Transverse colon (tissue), 4 donors: Measurements from ENCODE around the gene ZNF862. TPM values are rescaled to one million over a fixed set of nuclear protein-coding genes. Genes with fewer than 3 reads are reported as not detected.

Source experiments
- DNase-seq: peaks from one replicate; pipeline ENCODE4 v3.0.0-alpha.2; 2019
- H3K27ac ChIP-seq, 4 donors: fragments of 200-600 bp; sonication (generic); 2 replicates each; pipeline ENCODE4 v1.5.1; 2016 to 2018; ENCODE audit warnings: inconsistent platforms in 4 of 4
- H3K27me3 ChIP-seq: fragments of 200-600 bp; sonication (generic); 2 replicates; pipeline ENCODE4 v1.5.1; 2017; ENCODE audit warnings: inconsistent platforms
- H3K36me3 ChIP-seq, 4 donors: fragments of 200-600 bp; sonication (generic); 2 replicates each; pipeline ENCODE4 v1.5.1; 2017 to 2019; ENCODE audit warnings: inconsistent platforms in 4 of 4
- H3K4me1 ChIP-seq, 4 donors: fragments of 200-600 bp; sonication (generic); 2 replicates each; pipeline ENCODE4 v1.5.1; 2017 to 2020; ENCODE audit warnings: inconsistent platforms in 4 of 4
- H3K4me3 ChIP-seq, 4 donors: fragments of 200-600 bp; sonication (generic); 1 replicate in 1 of 4; 2 replicates in 3 of 4; pipeline versions ENCODE4 v1.5.1 to v1.6.1; 2017 to 2019; ENCODE audit warnings: inconsistent platforms in 4 of 4
- H3K9me3 ChIP-seq, 2 donors: fragments of 200-600 bp; sonication (generic); 2 replicates each; pipeline ENCODE4 v1.5.1; 2017 to 2019; ENCODE audit warnings: inconsistent platforms in 2 of 2
- CTCF ChIP-seq, 5 experiments: fragments of 200-600 bp in 3 of 5; fragments of 450-650 bp in 2 of 5; sonication (generic) in 3 of 5; IDR thresholded peaks; 1 replicate in 2 of 5; 2 replicates in 3 of 5; pipeline ENCODE4 v1.5.1; 2016 to 2017; ENCODE audit warnings: antibody characterized with exemption in 5 of 5, inconsistent platforms in 3 of 5, mild to moderate bottlenecking in 2 of 5, moderate library complexity in 1 of 5
- EP300 ChIP-seq: sonication (generic); formaldehyde crosslinking; IDR thresholded peaks from one replicate; pipeline ENCODE4 v1.6.1; 2017; ENCODE audit warnings: antibody characterized with exemption, low read depth
- POLR2A ChIP-seq: fragments of 450-650 bp; IDR thresholded peaks from one replicate; pipeline ENCODE4 v1.6.1; 2016; ENCODE audit warnings: antibody characterized with exemption, mild to moderate bottlenecking, moderate library complexity
- POLR2AphosphoS5 ChIP-seq, 3 donors: sonication (generic); formaldehyde crosslinking; IDR thresholded peaks; one replicate each; pipeline ENCODE4 v1.6.1; 2016; ENCODE audit warnings: antibody characterized with exemption in 3 of 3
- WGBS, 2 donors: methylation state at CpG; one replicate each; pipeline ENCODE4 v1.1.5; 2018; ENCODE audit warnings: low coverage in 1 of 2; 5-methylcytosine and 5-hydroxymethylcytosine counted together
- in situ Hi-C, 4 donors: fragments of 200-750 bp; cut with MboI; loops; one replicate each; pipeline versions ENCODE4 v1.15.0 to v1.15.1; 2017; ENCODE audit warnings: low sequenced_read_pairs in 3 of 4, low pct_ligation_motif_present in 1 of 4, low pct_unique_long_range_greater_than_20kb in 1 of 4
- intact Hi-C: fragments of 100-400 bp; cut with DNase I; formaldehyde crosslinking; loops from one replicate; pipeline ENCODE4 v1.15.1; 2023; ENCODE audit warnings: low total_unique reads
- total RNA-seq, 4 donors: library from RNA; depleted of rRNA; stranded (reverse); fragments of >200 nt; gene quantifications; one replicate each; pipeline ENCODE4 v1.1.0, GENCODE V29; 2016

ZNF862 gene
- total RNA-seq, 4 donors from 2014 or later, result 12.7 to 23.5 (median 17.6) TPM

GRCh38 chr7:149849174-149849573 lies 11.0 kb downstream of the ZNF862 start:
- no peak for DNase-seq
- Histone ChIP-seq H3K9me3 (no peaks in the 10 kb centered on the region), H3K36me3 (peaks cover 0 to 4% (median 0%) of the 10 kb centered on the region in 4 donors), H3K27me3 (no peaks in the 10 kb centered on the region), H3K27ac (no peak overlapping the region), H3K4me3 (no peak overlapping the region), H3K4me1 (peaks cover 0 to 1% (median 0%) of the 10 kb centered on the region in 4 donors)
- WGBS, 2 donors, result 84 to 88% methylated on average over 4 to 6 of the region's 6 CpGs
- TF ChIP-seq POLR2A (no peak), POLR2AphosphoS5 (IDR thresholded peaks at IDR 0.05) (no peak)
- intact Hi-C loops (loop anchor here (5.0 kb wide), 1 partner anchor 732 kb away; no protein-coding TSS in a partner anchor), in situ Hi-C loops (no loop called here)

- H3K27me3 ChIP-seq, result no peaks in the 10 kb centered on the region
- no peak for DNase-seq
- H3K9me3 ChIP-seq, result no peaks in the 10 kb centered on the region
- no peak for TF ChIP-seq POLR2AphosphoS5 (IDR thresholded peaks at IDR 0.05)
- no peak for TF ChIP-seq EP300
- peaks cover 0 to 4% (median 0%) of the 10 kb centered on the region in 4 donors for H3K36me3 ChIP-seq
- no peak overlapping the region for H3K4me3 ChIP-seq
- peaks cover 0 to 11% (median 4%) of the 10 kb centered on the region in 4 donors for H3K4me1 ChIP-seq
- no peak overlapping the region for H3K27ac ChIP-seq
- WGBS, 2 donors, result 83 to 91% methylated on average over 1 to 16 of the region's 16 CpGs
- in situ Hi-C loops, result no loop called here
- intact Hi-C loops, result no loop called here
These were observed 11.9 kb downstream of the ZNF862 start for GRCh38 chr7:149850007-149850594.

GRCh38 chr7:149850716-149851115 lies 12.5 kb downstream of the ZNF862 start:
- H3K9me3 ChIP-seq, result no peaks in the 10 kb centered on the region
- 83 to 100% methylated on average over 1 to 4 of the region's 4 CpGs for WGBS, 2 donors
- peaks cover 0 to 4% (median 0%) of the 10 kb centered on the region in 4 donors for H3K36me3 ChIP-seq
- H3K27me3 ChIP-seq, result no peaks in the 10 kb centered on the region
- no peak overlapping the region for H3K27ac ChIP-seq
- in situ Hi-C loops, result no loop called here
- TF ChIP-seq POLR2A, result no peak
- no peak for TF ChIP-seq POLR2AphosphoS5 (IDR thresholded peaks at IDR 0.05)
- TF ChIP-seq CTCF (IDR thresholded peaks at IDR 0.05), result no peak
- no peak for TF ChIP-seq EP300
- DNase-seq, result no peak
- H3K4me3 ChIP-seq, result no peak overlapping the region
- intact Hi-C loops, result no loop called here
- H3K4me1 ChIP-seq, result peaks cover 0 to 17% (median 4%) of the 10 kb centered on the region in 4 donors

- intact Hi-C loops (no loop called here), in situ Hi-C loops (no loop called here)
- H3K27me3 ChIP-seq, result no peaks in the 10 kb centered on the region
- TF ChIP-seq POLR2A, result no peak
- no peak for TF ChIP-seq CTCF (IDR thresholded peaks at IDR 0.05)
- no peak for TF ChIP-seq POLR2AphosphoS5 (IDR thresholded peaks at IDR 0.05)
- TF ChIP-seq EP300, result no peak
- peaks cover 0 to 20% (median 4%) of the 10 kb centered on the region in 4 donors for H3K4me1 ChIP-seq
- no peak for DNase-seq
- peaks cover 0 to 4% (median 0%) of the 10 kb centered on the region in 4 donors for H3K36me3 ChIP-seq
- no peak overlapping the region for H3K27ac ChIP-seq
- 87 to 91% methylated on average over 3 to 9 of the region's 9 CpGs for whole genome bisulfite sequencing, 2 donors
- H3K9me3 ChIP-seq, result no peaks in the 10 kb centered on the region
- H3K4me3 ChIP-seq, result no peak overlapping the region
These were observed 13.3 kb downstream of the ZNF862 start for GRCh38 chr7:149851449-149851848.

- Histone ChIP-seq H3K4me1 (peaks cover 0 to 20% (median 4%) of the 10 kb centered on the region in 4 donors), H3K9me3 (no peaks in the 10 kb centered on the region), H3K36me3 (no peaks in the 10 kb centered on the region), H3K27ac (no peak overlapping the region), H3K4me3 (no peak overlapping the region), H3K27me3 (no peaks in the 10 kb centered on the region)
- in situ Hi-C loops (no loop called here), intact Hi-C loops (no loop called here)
- DNase-seq, result no peak
- no peak for TF ChIP-seq POLR2A
- no peak for TF ChIP-seq POLR2AphosphoS5 (IDR thresholded peaks at IDR 0.05)
- no peak for TF ChIP-seq EP300
- no peak for TF ChIP-seq CTCF (IDR thresholded peaks at IDR 0.05)
- 60 to 95% methylated on average over 1 to 9 of the region's 9 CpGs for WGBS, 2 donors
These were observed 15.0 kb downstream of the ZNF862 start for GRCh38 chr7:149853157-149853556.
